Esophagus squamous epithelium (tissue), 5 donors: ENCODE results near the gene DNAL1. TPM values are rescaled to one million over a fixed set of nuclear protein-coding genes. Genes with fewer than 3 reads are reported as not detected.
A peak's percentile ranks its signal among the peaks of the same experiment; 100 is the strongest.

ENCODE experiments used
- DNase-seq: peaks from one replicate; lab custom pipeline; 2025; lab: John Stamatoyannopoulos, UW
- H3K27ac ChIP-seq, 4 donors: fragments of 200-600 bp; sonication (generic); one replicate each; pipeline ENCODE4 v1.5.1; 2016 to 2019; ENCODE audit warnings: mild to moderate bottlenecking in 1 of 4
- H3K27me3 ChIP-seq, 4 donors: fragments of 200-600 bp; sonication (generic); 1 replicate in 3 of 4; 2 replicates in 1 of 4; pipeline versions ENCODE4 v1.5.1 to v1.6.0; 2017 to 2021; ENCODE audit warnings: antibody characterized with exemption in 1 of 4
- H3K36me3 ChIP-seq, 3 donors: fragments of 200-600 bp; sonication (generic); one replicate each; pipeline ENCODE4 v1.5.1; 2016 to 2019
- H3K4me1 ChIP-seq, 3 donors: fragments of 200-600 bp; sonication (generic); one replicate each; pipeline ENCODE4 v1.5.1; 2017 to 2019
- H3K4me3 ChIP-seq, 4 donors: fragments of 200-600 bp; sonication (generic); 1 replicate in 3 of 4; 2 replicates in 1 of 4; pipeline ENCODE4 v1.5.1; 2016 to 2019; ENCODE audit warnings: mild to moderate bottlenecking in 2 of 4, moderate library complexity in 1 of 4
- H3K9me3 ChIP-seq, 3 donors: fragments of 200-600 bp; sonication (generic); one replicate each; pipeline ENCODE4 v1.5.1; 2016 to 2019
- POLR2A ChIP-seq, 4 donors: fragments of 450-650 bp; IDR thresholded peaks; one replicate each; pipeline ENCODE4 v1.6.1; 2017; ENCODE audit warnings: antibody characterized with exemption in 4 of 4, mild to moderate bottlenecking in 4 of 4, moderate library complexity in 3 of 4
- WGBS, 2 donors: methylation state at CpG; one replicate each; pipeline ENCODE4 v1.1.5; 2018; 5-methylcytosine and 5-hydroxymethylcytosine counted together
- intact Hi-C: fragments of 100-400 bp; cut with DNase I; formaldehyde crosslinking; loops from one replicate; pipeline ENCODE4 v1.15.0; 2022
- total RNA-seq, 4 donors: library from RNA; depleted of rRNA; stranded (reverse); fragments of >200 nt; gene quantifications; one replicate each; pipeline ENCODE4 v1.1.0, GENCODE V29; 2016
- TF ChIP-seq, protein P1 (sequence below), 6 experiments: fragments of 450-650 bp in 4 of 6; fragments of 200-600 bp in 2 of 6; sonication (generic) in 2 of 6; IDR thresholded peaks; one replicate each; pipeline ENCODE4 v1.5.1; 2016 to 2019; ENCODE audit warnings: antibody characterized with exemption in 6 of 6, mild to moderate bottlenecking in 4 of 6, moderate library complexity in 4 of 6
- donor health status: DM: yes; HTN: yes; CAD: no.

The DNAL1 gene
- total RNA-seq, 4 donors from 2014 or later, result 1.8 to 6.4 (median 4.1) TPM

DNA sequence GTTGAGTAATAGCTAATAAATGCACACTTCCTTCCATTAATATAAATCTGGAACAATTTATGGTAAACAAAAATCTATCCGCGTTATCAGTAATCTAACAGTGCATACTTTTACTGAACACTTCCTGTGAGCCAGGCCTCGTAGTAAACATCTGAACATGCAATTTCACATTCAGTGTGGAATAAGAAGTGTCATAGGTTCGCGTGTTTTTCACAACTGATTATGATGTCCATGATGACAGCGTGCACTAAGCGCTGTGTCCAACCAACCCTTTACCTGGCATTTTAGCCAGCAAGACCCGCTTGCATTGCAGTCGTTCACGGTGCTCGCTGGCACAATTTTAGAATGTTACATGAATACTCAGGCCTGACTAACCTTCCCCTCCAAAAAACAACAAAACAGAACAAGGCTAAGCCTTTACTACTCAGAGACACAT, 67.3 kb downstream of the DNAL1 start:
- intact Hi-C loops, result no loop called here
- peaks cover 0 to 53% (median 7%) of the 10 kb centered on the region in 3 donors for H3K4me1 ChIP-seq
- peak overlapping the region; percentile 64 to 92 (median 84) for H3K4me3 ChIP-seq
- 46 to 66% methylated on average over 11 of the region's 11 CpGs for WGBS, 2 donors
- no peak for DNase-seq
- no peaks in the 10 kb centered on the region for H3K27me3 ChIP-seq
- peaks cover 0 to 21% (median 0%) of the 10 kb centered on the region in 3 donors for H3K36me3 ChIP-seq
- H3K9me3 ChIP-seq, result no peaks in the 10 kb centered on the region
- H3K27ac ChIP-seq, result peak overlapping the region in 3 of 4 donors; percentile 93 to 94 (median 93)
- no peak for TF ChIP-seq POLR2A (IDR thresholded peaks at IDR 0.05)
- TF ChIP-seq, protein P1, sequence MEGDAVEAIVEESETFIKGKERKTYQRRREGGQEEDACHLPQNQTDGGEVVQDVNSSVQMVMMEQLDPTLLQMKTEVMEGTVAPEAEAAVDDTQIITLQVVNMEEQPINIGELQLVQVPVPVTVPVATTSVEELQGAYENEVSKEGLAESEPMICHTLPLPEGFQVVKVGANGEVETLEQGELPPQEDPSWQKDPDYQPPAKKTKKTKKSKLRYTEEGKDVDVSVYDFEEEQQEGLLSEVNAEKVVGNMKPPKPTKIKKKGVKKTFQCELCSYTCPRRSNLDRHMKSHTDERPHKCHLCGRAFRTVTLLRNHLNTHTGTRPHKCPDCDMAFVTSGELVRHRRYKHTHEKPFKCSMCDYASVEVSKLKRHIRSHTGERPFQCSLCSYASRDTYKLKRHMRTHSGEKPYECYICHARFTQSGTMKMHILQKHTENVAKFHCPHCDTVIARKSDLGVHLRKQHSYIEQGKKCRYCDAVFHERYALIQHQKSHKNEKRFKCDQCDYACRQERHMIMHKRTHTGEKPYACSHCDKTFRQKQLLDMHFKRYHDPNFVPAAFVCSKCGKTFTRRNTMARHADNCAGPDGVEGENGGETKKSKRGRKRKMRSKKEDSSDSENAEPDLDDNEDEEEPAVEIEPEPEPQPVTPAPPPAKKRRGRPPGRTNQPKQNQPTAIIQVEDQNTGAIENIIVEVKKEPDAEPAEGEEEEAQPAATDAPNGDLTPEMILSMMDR (IDR thresholded peaks at IDR 0.05), result no peak

DNA sequence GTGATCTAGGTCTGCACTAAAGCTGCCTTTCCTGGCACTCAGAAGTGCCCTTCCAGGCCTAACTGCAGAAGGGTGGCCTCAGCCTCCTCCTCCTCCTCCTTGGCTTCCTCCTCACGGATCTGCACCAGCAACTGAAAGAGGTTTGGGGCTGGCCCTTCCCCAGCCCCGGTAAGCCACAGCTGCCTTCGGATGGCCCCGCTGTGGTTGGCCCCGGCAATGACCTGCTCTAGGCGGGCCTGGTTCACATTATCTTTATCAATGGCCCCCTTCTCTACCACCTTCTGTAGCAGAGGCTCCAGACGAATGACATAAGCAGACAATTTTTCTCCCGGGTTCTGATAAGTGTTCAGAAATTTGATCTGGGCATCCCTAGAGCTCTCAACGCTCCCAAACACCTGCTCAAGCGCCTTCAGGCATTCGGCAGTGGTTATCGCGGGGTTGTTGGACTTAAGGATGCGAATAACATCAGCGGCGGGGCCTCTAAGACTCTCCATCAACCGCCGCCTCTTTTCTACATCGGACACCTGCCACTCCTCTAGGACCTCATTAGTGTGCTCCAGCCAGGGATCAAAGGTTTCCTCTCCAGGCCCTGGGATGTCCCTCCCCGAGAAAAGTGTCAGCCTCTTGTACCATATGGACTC, 67.9 kb downstream of the DNAL1 start:
- peak overlapping the region; percentile 64 to 92 (median 84) for H3K4me3 ChIP-seq
- DNase-seq, result no peak
- intact Hi-C loops, result no loop called here
- H3K36me3 ChIP-seq, result peaks cover 0 to 26% (median 4%) of the 10 kb centered on the region in 3 donors
- peak overlapping the region; percentile 87 to 94 (median 93) for H3K27ac ChIP-seq
- H3K27me3 ChIP-seq, result no peaks in the 10 kb centered on the region
- TF ChIP-seq, protein P1 (IDR thresholded peaks at IDR 0.05), result no peak
- no peak for TF ChIP-seq POLR2A (IDR thresholded peaks at IDR 0.05)
- 19 to 51% methylated on average over 11 to 20 of the region's 20 CpGs for WGBS, 2 donors
- H3K9me3 ChIP-seq, result no peaks in the 10 kb centered on the region
- peaks cover 0 to 59% (median 10%) of the 10 kb centered on the region in 3 donors for H3K4me1 ChIP-seq

DNA sequence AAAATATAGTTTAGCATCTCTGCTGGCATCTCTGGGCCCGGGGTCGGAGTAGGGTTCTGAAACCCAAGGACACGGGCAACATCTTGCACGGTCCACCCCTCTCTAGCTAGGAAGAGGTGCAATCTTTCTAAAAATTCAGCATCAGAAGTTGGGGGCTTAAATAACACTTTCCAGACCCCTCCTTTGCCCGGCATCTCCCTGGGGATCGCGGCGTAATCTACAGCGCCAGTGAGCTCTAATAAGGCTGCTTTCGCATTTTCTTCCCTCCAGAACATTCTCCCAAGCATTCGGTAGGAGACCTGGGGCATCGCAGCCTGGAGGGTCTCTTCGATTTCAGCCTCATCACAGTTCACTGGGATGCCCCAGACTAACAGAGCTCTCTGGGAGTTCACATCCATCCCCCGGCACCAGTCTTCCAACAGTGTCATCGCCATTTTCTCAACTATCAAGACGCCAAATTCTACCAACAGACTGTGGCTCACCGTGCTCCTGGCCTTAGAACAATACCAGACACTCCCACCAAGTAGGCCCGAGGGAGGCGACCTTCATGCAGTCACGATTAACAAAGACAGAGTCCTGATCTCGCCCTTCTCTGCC, 68.5 kb downstream of the DNAL1 start:
- WGBS, 2 donors, result 21 to 28% methylated on average over 14 to 15 of the region's 21 CpGs
- H3K4me3 ChIP-seq, result peak overlapping the region; percentile 64 to 92 (median 84)
- TF ChIP-seq, protein P1 (IDR thresholded peaks at IDR 0.05), result no peak
- TF ChIP-seq POLR2A (IDR thresholded peaks at IDR 0.05), result no peak
- H3K27ac ChIP-seq, result peak overlapping the region; percentile 87 to 94 (median 93)
- H3K36me3 ChIP-seq, result peaks cover 6 to 33% (median 7%) of the 10 kb centered on the region in 3 donors
- intact Hi-C loops, result no loop called here
- no peak for DNase-seq
- peaks cover under 1 to 66% (median 10%) of the 10 kb centered on the region in 3 donors for H3K4me1 ChIP-seq
- no peaks in the 10 kb centered on the region for H3K9me3 ChIP-seq
- no peaks in the 10 kb centered on the region for H3K27me3 ChIP-seq

GRCh38 chr14:73713803-73714655, 69.2 kb downstream of the DNAL1 start, which contains the start of gene PNMA1:
PNMA1 (minus strand) TSS chr14:73714384; CDS start chr14:73713639, 745 bp downstream.
- DNase-seq, result no peak
- TF ChIP-seq, protein P1 (IDR thresholded peaks at IDR 0.05), result no peak
- TF ChIP-seq POLR2A (IDR thresholded peaks at IDR 0.05), result peak in 2 of 4 donors; percentile 78 to 88
- WGBS, 2 donors, result 1% methylated on average over 19 to 20 of the region's 113 CpGs
- Histone ChIP-seq H3K36me3 (peaks cover 13 to 40% (median 14%) of the 10 kb centered on the region in 3 donors), H3K4me1 (peaks cover 7 to 73% (median 10%) of the 10 kb centered on the region in 3 donors), H3K27ac (peak within 1 kb of the TSS; percentile 87 to 94 (median 93)), H3K27me3 (no peaks in the 10 kb centered on the region), H3K4me3 (peak within 1 kb of the TSS; percentile 64 to 92 (median 84)), H3K9me3 (no peaks in the 10 kb centered on the region)
- intact Hi-C loops, result no loop called here
